K562 (cell line): Measurements from ENCODE around the gene BNC1. TPM values are rescaled to one million over a fixed set of nuclear protein-coding genes. Genes with fewer than 3 reads are reported as not detected.

ENCODE experiments used
- ATAC-seq: fragments of 200-7000 bp; cut with Tn5 transposase; 3 replicates; pipeline ENCODE4 v1.9.1; 2020; ENCODE audit warnings: moderate library complexity
- BruUV-seq: library from RNA; stranded (reverse); fragments of 400-500 nt; replicated peaks from 2 replicates; lab custom pipeline; 2021; lab: Mats Ljungman, UMichigan
- CTCF ChIA-PET: fragments of 300-600 bp; formaldehyde crosslinking; extraction: SDS; loops from one replicate; lab custom pipeline; 2021; ENCODE audit warnings: low intra/inter-chr PET ratio; lab: Yijun Ruan, JAX
- POLR2A ChIA-PET: fragments of 300-600, 350-650 bp; sonication (Branson Sonifier 250); formaldehyde crosslinking; extraction: SDS; loops from one replicate; lab custom pipeline; 2021; ENCODE audit warnings: antibody characterized with exemption, inconsistent platforms; lab: Yijun Ruan, JAX
- DNase-seq, 4 experiments: peaks; one replicate each; pipeline versions ENCODE4 v3.0.0 to v3.0.0-alpha.2; 2011 to 2018; ENCODE audit warnings: low spot score in 3 of 4, mixed read lengths in 3 of 4; ENCODE audit errors: extremely low read depth in 1 of 4
- FAIRE-seq: peaks from 2 replicates; lab custom pipeline; 2011; peaks lifted over from hg19 to GRCh38; lab: Jason Lieb, UNC
- H2AFZ ChIP-seq: 2 replicates; pipeline ENCODE4 v1.6.0; 2011; ENCODE audit warnings: low read depth, low read length, control low read depth, inconsistent platforms
- H3K27ac ChIP-seq: fragments of 200-600 bp; 3 replicates; pipeline ENCODE4 v1.8.0; 2011; ENCODE audit warnings: low read depth, mild to moderate bottlenecking, control low read depth, inconsistent platforms, low read length, moderate library complexity, mixed read lengths; ENCODE audit errors: extremely low read depth
- H3K27me3 ChIP-seq, 2 experiments: fragments of 300-600 bp in 1 of 2; 2 replicates in 1 of 2; 3 replicates in 1 of 2; pipeline versions ENCODE4 v1.6.0 to v1.8.0; 2011; ENCODE audit warnings: inconsistent platforms in 2 of 2, low read length in 2 of 2, mild to moderate bottlenecking in 1 of 2, mixed read lengths in 1 of 2, moderate library complexity in 1 of 2; ENCODE audit not compliant: control insufficient read depth in 2 of 2, insufficient read depth in 2 of 2
- H3K36me3 ChIP-seq: fragments of 300-600 bp; 3 replicates; pipeline ENCODE4 v1.8.0; 2011; ENCODE audit warnings: mild to moderate bottlenecking, low read length, inconsistent platforms; ENCODE audit not compliant: control insufficient read depth, insufficient read depth
- H3K4me1 ChIP-seq, 2 experiments: fragments of 200-600 bp in 1 of 2; replicated peaks in 1 of 2; 2 replicates in 1 of 2; 3 replicates in 1 of 2; pipeline versions ENCODE4 v1.5.1 to v1.8.0; 2011; ENCODE audit warnings: inconsistent platforms in 2 of 2, low read length in 2 of 2, mild to moderate bottlenecking in 1 of 2, mixed read lengths in 1 of 2, moderate library complexity in 1 of 2; ENCODE audit not compliant: control insufficient read depth in 2 of 2, insufficient read depth in 2 of 2
- H3K4me2 ChIP-seq: 2 replicates; pipeline ENCODE4 v1.6.1; 2011; ENCODE audit warnings: low read length, control low read depth, inconsistent platforms, mixed read lengths; ENCODE audit not compliant: insufficient read depth
- H3K4me3 ChIP-seq: fragments of 200-600 bp; sonication (generic), shearing (Covaris generic); 2 replicates; pipeline ENCODE4 v1.5.1; 2016; ENCODE audit warnings: control low read depth, inconsistent platforms
- H3K79me2 ChIP-seq: fragments of 200-600 bp; 3 replicates; pipeline ENCODE4 v1.8.0; 2011; ENCODE audit warnings: low read length, inconsistent platforms; ENCODE audit not compliant: control insufficient read depth, insufficient read depth
- H3K9ac ChIP-seq, 2 experiments: 2 replicates each; pipeline versions ENCODE4 v1.6.0 to v1.6.1; 2011; ENCODE audit warnings: low read depth in 2 of 2, low read length in 2 of 2, control low read depth in 1 of 2, inconsistent platforms in 1 of 2, mild to moderate bottlenecking in 1 of 2, mixed read lengths in 1 of 2; ENCODE audit not compliant: insufficient read depth in 1 of 2
- H3K9me1 ChIP-seq: one replicate; pipeline ENCODE4 v1.6.0; 2011; ENCODE audit warnings: inconsistent platforms, mild to moderate bottlenecking, low read length, moderate library complexity; ENCODE audit not compliant: control insufficient read depth, insufficient read depth
- H3K9me3 ChIP-seq: replicated peaks from 2 replicates; pipeline ENCODE4 v1.5.1; 2011; ENCODE audit warnings: low read depth, low read length, inconsistent platforms; ENCODE audit not compliant: control insufficient read depth, insufficient read depth
- H4K20me1 ChIP-seq: replicated peaks from 2 replicates; pipeline ENCODE4 v1.6.1; 2011; ENCODE audit warnings: low read length, inconsistent platforms, mixed read lengths; ENCODE audit not compliant: control insufficient read depth, insufficient read depth
- CBFA2T3 ChIP-seq: fragments of 450-650 bp; IDR thresholded peaks from 2 replicates; pipeline ENCODE4 v1.6.1; 2017
- CEBPZ ChIP-seq: fragments of 150-350 bp; IDR thresholded peaks from 2 replicates; pipeline ENCODE4 v1.6.1; 2014; ENCODE audit warnings: low read depth, mild to moderate bottlenecking, low read length, borderline replicate concordance
- HDAC8 ChIP-seq: fragments of 450-650 bp; IDR thresholded peaks from 2 replicates; pipeline ENCODE4 v1.6.1; 2016; ENCODE audit warnings: mild to moderate bottlenecking, missing genetic modification characterization, moderate library complexity, missing compliant biosample characterization
- HOXB6 ChIP-seq: fragments of 250-450 bp; sonication (Bioruptor Pico); IDR thresholded peaks from 2 replicates; pipeline ENCODE4 v1.5.1; 2022; ENCODE audit warnings: mild to moderate bottlenecking, borderline replicate concordance
- KDM4B ChIP-seq, 2 experiments: fragments of 450-650 bp in 1 of 2; sonication (generic) in 1 of 2; IDR thresholded peaks; 2 replicates each; pipeline ENCODE4 v1.6.1; 2016 to 2017; ENCODE audit warnings: borderline replicate concordance in 2 of 2, antibody characterized with exemption in 1 of 2, low read depth in 1 of 2, mild to moderate bottlenecking in 1 of 2
- NFIC ChIP-seq: fragments of 450-650 bp; IDR thresholded peaks from 2 replicates; pipeline ENCODE4 v1.6.1; 2017; ENCODE audit warnings: mild to moderate bottlenecking, inconsistent platforms
- PML ChIP-seq: IDR thresholded peaks from 2 replicates; pipeline ENCODE4 v1.6.1; 2012; ENCODE audit warnings: low read length, inconsistent platforms
- PRPF4 ChIP-seq: fragments of 200-400 bp; formaldehyde crosslinking; IDR thresholded peaks from one replicate; pipeline ENCODE4 v1.6.1; 2017; ENCODE audit warnings: low read length, low read depth, mild to moderate bottlenecking; ENCODE audit not compliant: insufficient read depth, poor library complexity, severe bottlenecking
- RAD51 ChIP-seq: fragments of 450-650 bp; IDR thresholded peaks from 2 replicates; pipeline ENCODE4 v1.7.1; 2016; ENCODE audit warnings: low read depth, mild to moderate bottlenecking, borderline replicate concordance
- RCOR1 ChIP-seq, 2 experiments: IDR thresholded peaks; 2 replicates each; pipeline ENCODE4 v1.6.1; 2012; ENCODE audit warnings: low read depth in 2 of 2, low read length in 2 of 2, borderline replicate concordance in 1 of 2, improper control_type of control experiment in 1 of 2
- SETDB1 ChIP-seq: IDR thresholded peaks from one replicate; pipeline ENCODE4 v1.6.1; 2012; ENCODE audit warnings: low read length, control low read depth, inconsistent platforms
- STAT6 ChIP-seq: sonication (generic); formaldehyde crosslinking; IDR thresholded peaks from 2 replicates; pipeline ENCODE4 v1.8.1; 2023; ENCODE audit warnings: mild to moderate bottlenecking, missing genetic modification reagents
- TBL1XR1 ChIP-seq, 2 experiments: IDR thresholded peaks; 2 replicates each; pipeline ENCODE4 v1.6.1; 2012; ENCODE audit warnings: improper control_type of control experiment in 2 of 2, low read length in 2 of 2, mild to moderate bottlenecking in 1 of 2
- TCF7L2 ChIP-seq: fragments of 150-350 bp; IDR thresholded peaks from 2 replicates; pipeline ENCODE4 v1.6.1; 2016; ENCODE audit warnings: low read depth, mild to moderate bottlenecking, low read length, moderate library complexity
- TEAD2 ChIP-seq: fragments of 450-650 bp; IDR thresholded peaks from 2 replicates; pipeline ENCODE4 v1.6.1; 2016; ENCODE audit warnings: missing genetic modification characterization, control low read depth, missing compliant biosample characterization
- ZNF134 ChIP-seq: fragments of 250-450 bp; sonication (Bioruptor Pico); conservative IDR thresholded peaks from 2 replicates; pipeline ENCODE4 v1.4.0; 2020
- ZNF507 ChIP-seq: conservative IDR thresholded peaks from 2 replicates; pipeline ENCODE4 v1.6.1; 2017; ENCODE audit warnings: missing genetic modification characterization, missing compliant biosample characterization
- ZNF695 ChIP-seq: fragments of 450-650 bp; formaldehyde crosslinking; IDR thresholded peaks from 2 replicates; pipeline ENCODE4 v1.4.0; 2020; ENCODE audit warnings: mild to moderate bottlenecking, moderate library complexity
- WGBS: fragments of 100-300 bp; shearing (Covaris generic); methylation state at CpG from one replicate; pipeline ENCODE4 v1.1.6; 2016; ENCODE audit warnings: low coverage, mixed read lengths; ENCODE audit not compliant: insufficient coverage; ENCODE audit errors: missing lambda C conversion rate; 5-methylcytosine and 5-hydroxymethylcytosine counted together
- in situ Hi-C: fragments of 300-500 bp; cut with MboI; formaldehyde crosslinking; loops from 4 replicates; pipeline ENCODE4 v1.15.0; 2018; ENCODE audit warnings: inconsistent platforms, mixed read lengths
- intact Hi-C: fragments of 100-400 bp; cut with micrococcal nuclease; formaldehyde crosslinking; loops from 2 replicates; pipeline ENCODE4 v1.14.2; 2022
- polyA plus RNA-seq, 8 experiments: library from polyadenylated mRNA; depleted of rRNA in 4 of 8; stranded (reverse) in 5 of 8; unstranded in 3 of 8; fragments of >200 nt; fragmentation: Nextera tagmentation in 2 of 8; fragmentation: Illumina TruSeq in 1 of 8; extraction: Ambion mirVana in 2 of 8; extraction: Trizol in 1 of 8; gene quantifications; 2 replicates each; pipeline versions ENCODE4 v1.2.1 to v1.2.3, GENCODE V29; 2011 to 2014; ENCODE audit warnings: inconsistent platforms in 1 of 8, missing spikeins in 1 of 8
- total RNA-seq, 7 experiments: library from RNA; depleted of rRNA in 6 of 7; stranded (reverse); fragments of >200 nt in 6 of 7; fragmentation: Illumina TruSeq in 2 of 7; extraction: Trizol in 2 of 7; gene quantifications; 2 replicates each; pipeline versions ENCODE4 v1.2.1 to v1.2.3, GENCODE V29; 2011 to 2021; ENCODE audit warnings: low replicate concordance in 1 of 7

BNC1 gene
- total and polyA plus RNA-seq, 9 of the 15 experiments (the other 6 are each of a cell fraction or from before 2014, with no cell fraction given), result not detected

- no peak for TF ChIP-seq CEBPZ
- no peak for TF ChIP-seq RAD51
Measured at GRCh38 chr15:83290236-83290635, 5.8 kb upstream of the BNC1 start (continued).

GRCh38 chr15:83289160-83289559 is 4.7 kb upstream of the BNC1 start:
- Histone ChIP-seq H3K27ac (no peak overlapping the region), H3K9ac (no peak overlapping the region), H3K9me3 (no peaks in the 10 kb centered on the region), H3K36me3 (no peaks in the 10 kb centered on the region), H3K9me1 (no peaks in the 10 kb centered on the region), H4K20me1 (no peaks in the 10 kb centered on the region), H3K27me3 (peaks cover 0 to 9% of the 10 kb centered on the region in 2 experiments; a peak in 2 of 5 replicates), H3K79me2 (no peaks in the 10 kb centered on the region), H3K4me2 (no peak overlapping the region), H3K4me3 (no peak overlapping the region), H3K4me1 (no peaks in the 10 kb centered on the region), H2AFZ (no peak overlapping the region)
- in situ Hi-C loops, result no loop called here
- TF ChIP-seq STAT6 (CRISPR knock-in tag), result no peak
- TF ChIP-seq ZNF134 (CRISPR knock-in tag), result no peak
- TF ChIP-seq ZNF507 (tag), result no peak
- TF ChIP-seq KDM4B (IDR thresholded peaks at IDR 0.05; ENCODE audit: borderline replicate concordance in 2 of 2, low read depth in 1 of 2), result no peak
- no peak for TF ChIP-seq TBL1XR1 (IDR thresholded peaks at IDR 0.05; ENCODE audit: low read length in 2 of 2)
- TF ChIP-seq ZNF695 (CRISPR knock-in tag), result no peak
- TF ChIP-seq SETDB1, result no peak
- TF ChIP-seq TEAD2 (tag), result no peak
- TF ChIP-seq CBFA2T3, result no peak
- no peak for TF ChIP-seq TCF7L2
- TF ChIP-seq RCOR1 (IDR thresholded peaks at IDR 0.05; ENCODE audit: borderline replicate concordance in 1 of 2, low read depth in 2 of 2, low read length in 2 of 2), result no peak
- no peak for TF ChIP-seq HDAC8 (tag)
- TF ChIP-seq PML, result no peak
- TF ChIP-seq HOXB6, result no peak
- TF ChIP-seq PRPF4, result no peak
- no peak for TF ChIP-seq NFIC
- no TSS peak for BruUV-seq
- FAIRE-seq, result no peak
- no peak for ATAC-seq
- ChIA-PET POLR2A (no interaction called here), CTCF (no interaction called here)
- intact Hi-C loops, result no loop called here
- DNase-seq, result no peak
- WGBS, result 7% methylated on average over 1 of the region's 1 CpG
